ENCODE measurements around the gene NPPB.

NPPB gene

GRCh38 chr1:11880911-11881748, 22.4 kb upstream of the NPPB start:
- DNase-seq: no peak

- DNase-seq: no peak
Measured at GRCh38 chr1:11880181-11880575, 21.4 kb upstream of the NPPB start.

GRCh38 chr1:11879311-11880180, 20.8 kb upstream of the NPPB start:
- no peak for DNase-seq

- no peak for DNase-seq
Measured at GRCh38 chr1:11878891-11879190, 20.1 kb upstream of the NPPB start.

- no peak for DNase-seq
Measured at GRCh38 chr1:11878081-11878890, 19.5 kb upstream of the NPPB start.

GRCh38 chr1:11877074-11877473, 18.3 kb upstream of the NPPB start:
- no peak for DNase-seq

GRCh38 chr1:11875094-11875493, 16.3 kb upstream of the NPPB start:
- no peak for DNase-seq

- no peak for DNase-seq
Measured at GRCh38 chr1:11874624-11875023, 15.9 kb upstream of the NPPB start.

GRCh38 chr1:11874258-11874562, 15.5 kb upstream of the NPPB start:
- DNase-seq: no peak

- DNase-seq: no peak
Measured at GRCh38 chr1:11873395-11874257, 14.9 kb upstream of the NPPB start.

- DNase-seq: no peak
Measured at GRCh38 chr1:11872545-11872944, 13.8 kb upstream of the NPPB start.

GRCh38 chr1:11869650-11870207, 11.0 kb upstream of the NPPB start:
- DNase-seq: no peak

GRCh38 chr1:11869104-11869503, 10.4 kb upstream of the NPPB start:
- DNase-seq: no peak

- DNase-seq: no peak
Measured at GRCh38 chr1:11868331-11868980, 9.7 kb upstream of the NPPB start.

- DNase-seq: no peak
Measured at GRCh38 chr1:11862890-11863289, 4.1 kb upstream of the NPPB start.

- no peak for DNase-seq
Measured at GRCh38 chr1:11860587-11860986, 1.8 kb upstream of the NPPB start.

- DNase-seq: no peak
Measured at GRCh38 chr1:11860083-11860482, 1.3 kb upstream of the NPPB start.

GRCh38 chr1:11858968-11859871, 475 bp upstream of the NPPB start:
- DNase-seq: no peak

GRCh38 chr1:11858158-11858557, 587 bp downstream of the NPPB start:
- no peak for DNase-seq

- no peak for DNase-seq
Measured at GRCh38 chr1:11857164-11857851, 1.4 kb downstream of the NPPB start.

All from NCI-H187 (cell line).